Osteoblast (primary cell): Measurements from ENCODE around the gene SPATA17. TPM values are rescaled to one million over a fixed set of nuclear protein-coding genes. Genes with fewer than 3 reads are reported as not detected.

Experiments
- DNase-seq: peaks from one replicate; pipeline ENCODE4 v3.0.0; 2011; ENCODE audit warnings: low spot score, mixed read lengths; ENCODE audit not compliant: insufficient read length; ENCODE audit errors: missing footprints
- H2AFZ ChIP-seq: 2 replicates; pipeline ENCODE4 v1.6.0; 2011; ENCODE audit warnings: mild to moderate bottlenecking, low read length
- H3K27ac ChIP-seq: 2 replicates; pipeline ENCODE4 v1.5.1; 2011; ENCODE audit warnings: mild to moderate bottlenecking, low read depth, low read length, moderate library complexity
- H3K27me3 ChIP-seq: 2 replicates; pipeline ENCODE4 v1.6.0; 2012; ENCODE audit warnings: mild to moderate bottlenecking, control low read depth, inconsistent platforms, low read length, moderate library complexity; ENCODE audit not compliant: insufficient read depth
- H3K36me3 ChIP-seq: 2 replicates; pipeline ENCODE4 v1.5.1; 2011; ENCODE audit warnings: mild to moderate bottlenecking, low read length, control low read depth, moderate library complexity; ENCODE audit not compliant: insufficient read depth
- H3K4me1 ChIP-seq: 2 replicates; pipeline ENCODE4 v1.5.1; 2011; ENCODE audit warnings: mild to moderate bottlenecking, low read length, control low read depth, moderate library complexity; ENCODE audit not compliant: insufficient read depth
- H3K4me2 ChIP-seq: 2 replicates; pipeline ENCODE4 v1.6.0; 2011; ENCODE audit warnings: mild to moderate bottlenecking, low read length; ENCODE audit not compliant: insufficient read depth
- H3K4me3 ChIP-seq: fragments of 200-600 bp; sonication (generic); 3 replicates; pipeline ENCODE4 v1.5.1; 2012; ENCODE audit warnings: mild to moderate bottlenecking, low read length, inconsistent platforms; ENCODE audit not compliant: insufficient read depth
- H3K79me2 ChIP-seq: 2 replicates; pipeline ENCODE4 v1.6.0; 2012; ENCODE audit warnings: mild to moderate bottlenecking, low read length, control low read depth, inconsistent platforms; ENCODE audit not compliant: insufficient read depth
- H3K9me3 ChIP-seq: 2 replicates; pipeline ENCODE4 v1.5.1; 2011; ENCODE audit warnings: low read depth, low read length, control low read depth
- H4K20me1 ChIP-seq: 2 replicates; pipeline ENCODE4 v1.6.0; 2012; ENCODE audit warnings: mild to moderate bottlenecking, low read length, control low read depth; ENCODE audit not compliant: insufficient read depth
- CTCF ChIP-seq: IDR thresholded peaks from 2 replicates; pipeline ENCODE4 v1.5.1; 2011; ENCODE audit warnings: mild to moderate bottlenecking, low read depth, low read length, moderate library complexity; ENCODE audit errors: extremely low read depth
- total RNA-seq: library from RNA; depleted of rRNA; stranded (reverse); fragments of >200 nt; gene quantifications from 2 replicates; pipeline ENCODE4 v1.2.3, GENCODE V29; 2012

The SPATA17 gene
- total RNA-seq, 1 donor = 0.36 TPM

GRCh38 chr1:217590598-217590997 lies 40.5 kb upstream of the SPATA17 start:
- DNase-seq = no peak
- Histone ChIP-seq H3K4me3 (no peak overlapping the region), H3K9me3 (no peaks in the 10 kb centered on the region), H3K27ac (no peak overlapping the region), H3K79me2 (no peaks in the 10 kb centered on the region), H3K36me3 (peaks cover 4% of the 10 kb centered on the region), H2AFZ (no peak overlapping the region), H3K27me3 (no peaks in the 10 kb centered on the region), H4K20me1 (no peaks in the 10 kb centered on the region), H3K4me1 (no peaks in the 10 kb centered on the region), H3K4me2 (no peak overlapping the region)
- no peak for TF ChIP-seq CTCF

GRCh38 chr1:217599154-217599553 lies 32.0 kb upstream of the SPATA17 start:
- no peak overlapping the region for H2AFZ ChIP-seq
- H3K4me2 ChIP-seq = no peak overlapping the region
- H4K20me1 ChIP-seq = peaks cover 4% of the 10 kb centered on the region
- peaks cover 4% of the 10 kb centered on the region for H3K36me3 ChIP-seq
- H3K9me3 ChIP-seq = no peaks in the 10 kb centered on the region
- H3K79me2 ChIP-seq = no peaks in the 10 kb centered on the region
- no peaks in the 10 kb centered on the region for H3K27me3 ChIP-seq
- TF ChIP-seq CTCF = no peak
- no peak overlapping the region for H3K4me3 ChIP-seq
- no peaks in the 10 kb centered on the region for H3K4me1 ChIP-seq
- DNase-seq = no peak
- no peak overlapping the region for H3K27ac ChIP-seq

- DNase-seq = no peak
- TF ChIP-seq CTCF = no peak
- Histone ChIP-seq H3K27me3 (no peaks in the 10 kb centered on the region), H3K4me2 (no peak overlapping the region), H3K9me3 (no peaks in the 10 kb centered on the region), H3K79me2 (no peaks in the 10 kb centered on the region), H4K20me1 (peaks cover 4% of the 10 kb centered on the region), H3K36me3 (peaks cover 4% of the 10 kb centered on the region), H3K4me3 (no peak overlapping the region), H3K4me1 (no peaks in the 10 kb centered on the region), H2AFZ (no peak overlapping the region), H3K27ac (no peak overlapping the region)
Measured at GRCh38 chr1:217602380-217602779, 28.8 kb upstream of the SPATA17 start.

GRCh38 chr1:217605390-217605789 lies 25.8 kb upstream of the SPATA17 start:
- Histone ChIP-seq H3K27me3 (no peaks in the 10 kb centered on the region), H3K4me2 (no peak overlapping the region), H3K27ac (no peak overlapping the region), H3K9me3 (no peaks in the 10 kb centered on the region), H3K4me3 (no peak overlapping the region), H2AFZ (no peak overlapping the region), H4K20me1 (peaks cover 4% of the 10 kb centered on the region), H3K79me2 (no peaks in the 10 kb centered on the region), H3K4me1 (no peaks in the 10 kb centered on the region), H3K36me3 (peaks cover 5% of the 10 kb centered on the region)
- TF ChIP-seq CTCF = no peak
- DNase-seq = no peak
